HCT116 (cell line): ENCODE measurements around the gene NSUN3. TPM values are rescaled to one million over a fixed set of nuclear protein-coding genes. Genes with fewer than 3 reads are reported as not detected.

ENCODE experiments used
- ATAC-seq: fragments of 200-7000 bp; cut with Tn5 transposase; 2 replicates; pipeline ENCODE4 v1.9.1; 2020; ENCODE audit warnings: mild to moderate bottlenecking, moderate library complexity
- BruUV-seq: library from RNA; stranded (reverse); fragments of 400-500 nt; replicated peaks from 2 replicates; lab custom pipeline; 2021; lab: Mats Ljungman, UMichigan
- CTCF ChIA-PET: fragments of 300-600 bp; sonication (Branson Sonifier 250); formaldehyde crosslinking; loops from one replicate; lab custom pipeline; 2021; ENCODE audit warnings: antibody characterized with exemption; lab: Charles Lee
- POLR2A ChIA-PET: fragments of 300-600, 350-600 bp; sonication (Branson Sonifier 250); formaldehyde crosslinking; loops from one replicate; lab custom pipeline; 2021; ENCODE audit warnings: antibody characterized with exemption; lab: Charles Lee
- RAD21 ChIA-PET, 2 experiments: fragments of 300-600 bp; sonication (Branson Sonifier 250); formaldehyde crosslinking; loops; one replicate each; lab custom pipeline; 2023; ENCODE audit warnings: low total read pairs in 2 of 2; ENCODE audit not compliant: uncharacterized antibody in 2 of 2, unreplicated experiment in 2 of 2, low non-redundant PET in 1 of 2; lab: Charles Lee
- DNase-seq: peaks from one replicate; pipeline ENCODE4 v3.0.0-alpha.2; 2010; ENCODE audit warnings: low read depth, low spot score
- H2AFZ ChIP-seq: fragments of 200-600 bp; shearing (Covaris generic), sonication (generic); 2 replicates; pipeline ENCODE4 v1.6.1; 2017; ENCODE audit warnings: low read depth, mixed run types, mixed read lengths, antibody characterized with exemption, low read length; ENCODE audit not compliant: poor library complexity, severe bottlenecking
- H3K27ac ChIP-seq: 2 replicates; pipeline ENCODE4 v1.5.1; 2012; ENCODE audit warnings: low read depth, low read length
- H3K27me3 ChIP-seq: fragments of 200-600 bp; sonication (generic); 2 replicates; pipeline ENCODE4 v1.6.1; 2016; ENCODE audit warnings: mixed run types, low read length, mixed read lengths; ENCODE audit not compliant: insufficient read depth
- H3K36me3 ChIP-seq, 2 experiments: fragments of 200-500 bp in 1 of 2; fragments of 200-600 bp in 1 of 2; sonication (Bioruptor generic) in 1 of 2; sonication (generic) in 1 of 2; 2 replicates each; pipeline versions ENCODE4 v1.5.1 to v1.6.1; 2014 to 2016; ENCODE audit warnings: low read length in 2 of 2, inconsistent platforms in 1 of 2, mixed read lengths in 1 of 2, mixed run types in 1 of 2; ENCODE audit not compliant: insufficient read depth in 2 of 2, control insufficient read depth in 1 of 2
- H3K4me1 ChIP-seq, 2 experiments: fragments of 200-600 bp in 1 of 2; sonication (generic) in 1 of 2; 2 replicates each; pipeline versions ENCODE4 v1.5.1 to v1.6.1; 2012 to 2017; ENCODE audit warnings: low read length in 2 of 2, inconsistent platforms in 1 of 2, mild to moderate bottlenecking in 1 of 2, mixed read lengths in 1 of 2, mixed run types in 1 of 2, moderate library complexity in 1 of 2; ENCODE audit not compliant: insufficient read depth in 2 of 2, control insufficient read depth in 1 of 2
- H3K4me2 ChIP-seq: fragments of 200-600 bp; sonication (generic); 2 replicates; pipeline ENCODE4 v1.6.1; 2017; ENCODE audit warnings: mixed run types, low read length, mixed read lengths
- H3K4me3 ChIP-seq, 2 experiments: fragments of 200-600 bp in 1 of 2; sonication (generic) in 1 of 2; replicated peaks in 1 of 2; 2 replicates each; pipeline ENCODE4 v1.5.1; 2011 to 2016; ENCODE audit warnings: low read length in 2 of 2, control low read depth in 1 of 2, low read depth in 1 of 2, mild to moderate bottlenecking in 1 of 2, mixed read lengths in 1 of 2, mixed run types in 1 of 2
- H3K79me2 ChIP-seq: fragments of 200-600 bp; sonication (generic); 2 replicates; pipeline ENCODE4 v1.6.1; 2017; ENCODE audit warnings: mild to moderate bottlenecking, mixed run types, low read length, moderate library complexity, mixed read lengths; ENCODE audit not compliant: insufficient read depth
- H3K9ac ChIP-seq: fragments of 200-600 bp; sonication (generic); 2 replicates; pipeline ENCODE4 v1.6.1; 2016; ENCODE audit warnings: low read length, mixed read lengths
- H3K9me2 ChIP-seq: fragments of 200-600 bp; sonication (generic), shearing (Covaris generic); 2 replicates; pipeline ENCODE4 v1.6.1; 2017; ENCODE audit warnings: mixed run types, mild to moderate bottlenecking, moderate library complexity; ENCODE audit not compliant: insufficient read depth
- H3K9me3 ChIP-seq, 2 experiments: fragments of 200-500 bp in 1 of 2; fragments of 200-600 bp in 1 of 2; sonication (Bioruptor generic) in 1 of 2; sonication (generic) in 1 of 2; 2 replicates each; pipeline ENCODE4 v1.6.1; 2014 to 2017; ENCODE audit warnings: low read length in 2 of 2, mixed read lengths in 2 of 2, inconsistent platforms in 1 of 2, low read depth in 1 of 2, mild to moderate bottlenecking in 1 of 2, mixed run types in 1 of 2, moderate library complexity in 1 of 2; ENCODE audit not compliant: control insufficient read depth in 1 of 2, insufficient read depth in 1 of 2
- H4K20me1 ChIP-seq: fragments of 200-600 bp; sonication (generic), shearing (Covaris generic); 2 replicates; pipeline ENCODE4 v1.6.1; 2017; ENCODE audit warnings: mixed run types, mild to moderate bottlenecking, moderate library complexity; ENCODE audit not compliant: insufficient read depth
- ATF3 ChIP-seq: IDR thresholded peaks from 2 replicates; pipeline ENCODE4 v1.6.1; 2012
- CBX3 ChIP-seq: IDR thresholded peaks from 2 replicates; pipeline ENCODE4 v1.6.1; 2012; ENCODE audit warnings: low read depth
- CEBPB ChIP-seq: IDR thresholded peaks from 2 replicates; pipeline ENCODE4 v1.6.1; 2012; ENCODE audit warnings: low read depth
- ELF1 ChIP-seq: IDR thresholded peaks from 2 replicates; pipeline ENCODE4 v1.6.1; 2012; ENCODE audit warnings: low read depth, borderline replicate concordance
- EZH2 ChIP-seq: fragments of 200-600 bp; sonication (generic); IDR thresholded peaks from 2 replicates; pipeline ENCODE4 v1.6.1; 2017; ENCODE audit warnings: antibody characterized with exemption, mixed run types
- EZH2phosphoT487 ChIP-seq: fragments of 200-600 bp; IDR thresholded peaks from 2 replicates; pipeline ENCODE4 v1.6.1; 2018; ENCODE audit warnings: antibody characterized with exemption, borderline replicate concordance
- JUND ChIP-seq: IDR thresholded peaks from 2 replicates; pipeline ENCODE4 v1.6.1; 2012
- MAX ChIP-seq: IDR thresholded peaks from 2 replicates; pipeline ENCODE4 v1.6.1; 2012
- POLR2A ChIP-seq: IDR thresholded peaks from 2 replicates; pipeline ENCODE4 v1.7.0; 2011; ENCODE audit warnings: borderline replicate concordance; ENCODE audit not compliant: insufficient read depth, insufficient read length; ENCODE audit errors: extremely low read depth
- RAD21 ChIP-seq: IDR thresholded peaks from 2 replicates; pipeline ENCODE4 v1.6.1; 2012; ENCODE audit warnings: low read depth, mild to moderate bottlenecking
- SIN3A ChIP-seq: IDR thresholded peaks from 2 replicates; pipeline ENCODE4 v1.6.1; 2012; ENCODE audit warnings: low read depth
- SRF ChIP-seq: IDR thresholded peaks from 2 replicates; pipeline ENCODE4 v1.6.1; 2012; ENCODE audit warnings: low read depth
- YY1 ChIP-seq: IDR thresholded peaks from 2 replicates; pipeline ENCODE4 v1.6.1; 2011; ENCODE audit warnings: low read length, low read depth, moderate library complexity, mild to moderate bottlenecking; ENCODE audit not compliant: insufficient replicate concordance; ENCODE audit errors: extremely low read depth
- ZBTB33 ChIP-seq: IDR thresholded peaks from 2 replicates; pipeline ENCODE4 v1.6.1; 2011; ENCODE audit warnings: mild to moderate bottlenecking, low read length, moderate library complexity; ENCODE audit not compliant: insufficient replicate concordance; ENCODE audit errors: extremely low read depth
- ZFX ChIP-seq: fragments of 450-650 bp; IDR thresholded peaks from 2 replicates; pipeline ENCODE4 v1.6.1; 2017
- intact Hi-C: fragments of 100-400 bp; cut with micrococcal nuclease; formaldehyde crosslinking; loops from 2 replicates; pipeline ENCODE4 v1.10.0; 2022
- total RNA-seq: library from RNA; stranded (reverse); gene quantifications from one replicate; pipeline ENCODE4 v1.2.1, GENCODE V29; 2021; ENCODE audit not compliant: unreplicated experiment

Gene NSUN3
- total RNA-seq, 1 experiment from 2014 or later: 6.6 TPM

GRCh38 chr3:94110854-94111253, 48.0 kb downstream of the NSUN3 start:
- DNase-seq (no peak), ATAC-seq (no peak)
- RAD21 ChIA-PET: no interaction called here
- CTCF ChIA-PET: interaction anchor here (0.8 kb wide), 1 partner anchor 9 kb away, joined by 5 read pairs; no protein-coding TSS in a partner anchor
- Histone ChIP-seq H3K36me3 (no peaks in the 10 kb centered on the region; a peak in 1 of 4 replicates), H3K27me3 (no peaks in the 10 kb centered on the region), H3K27ac (no peak overlapping the region), H3K9me3 (no peaks in the 10 kb centered on the region), H3K9me2 (no peaks in the 10 kb centered on the region), H4K20me1 (no peaks in the 10 kb centered on the region), H3K4me1 (no peaks in the 10 kb centered on the region), H3K79me2 (no peaks in the 10 kb centered on the region), H3K4me2 (no peak overlapping the region), H3K9ac (no peak overlapping the region), H2AFZ (no peak overlapping the region), H3K4me3 (no peak overlapping the region)
- no TSS peak for BruUV-seq
- intact Hi-C loops: no loop called here
- TF ChIP-seq JUND (no peak), SIN3A (no peak), ZFX (no peak), POLR2A (no peak), ZBTB33 (no peak), CEBPB (no peak), ELF1 (no peak), YY1 (no peak), EZH2phosphoT487 (no peak), EZH2 (no peak), RAD21 (no peak), CBX3 (no peak), SRF (no peak), ATF3 (no peak), MAX (no peak)
- POLR2A ChIA-PET: no interaction called here
